Measurements from ENCODE around the gene TM4SF5.

DNA sequence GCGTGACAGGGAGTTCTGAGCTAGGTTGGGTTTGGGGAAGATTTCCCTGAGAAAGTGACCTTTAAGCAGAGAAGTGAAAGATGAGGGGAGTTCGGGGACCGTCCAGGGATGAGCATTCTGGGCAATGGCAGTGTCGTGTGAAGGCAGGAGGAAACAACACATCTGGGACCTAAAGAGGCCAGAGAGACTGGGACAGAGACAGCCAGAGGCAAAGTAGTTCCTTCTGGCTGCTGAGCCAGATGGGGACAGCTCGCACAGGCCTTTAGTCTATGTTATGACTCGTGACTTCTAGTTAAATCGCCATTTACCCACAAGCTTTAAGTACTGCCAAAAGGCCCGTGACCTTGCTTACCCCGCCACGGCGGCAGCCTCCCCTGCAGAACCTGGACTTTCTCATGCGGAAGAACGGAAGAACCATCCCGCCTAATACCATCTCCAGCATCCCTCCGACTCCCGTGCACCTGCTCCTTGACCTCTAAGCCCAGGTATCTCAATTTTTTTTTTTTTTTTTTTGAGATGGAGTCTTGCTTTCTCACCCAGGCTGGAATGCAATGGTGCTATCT lies 48.9 kb upstream of the TM4SF5 start:
- TF ChIP-seq HMGA2 (CRISPR knock-in tag; IDR thresholded peaks at IDR 0.05) = no peak
- no peak for TF ChIP-seq JUN (CRISPR knock-in tag; IDR thresholded peaks at IDR 0.05)
- no peak for TF ChIP-seq TCF7 (CRISPR knock-in tag; IDR thresholded peaks at IDR 0.05; ENCODE audit: low read depth)
- TF ChIP-seq SP1 (CRISPR knock-in tag; conservative IDR thresholded peaks at IDR 0.05) = no peak
- TF ChIP-seq, protein P1, sequence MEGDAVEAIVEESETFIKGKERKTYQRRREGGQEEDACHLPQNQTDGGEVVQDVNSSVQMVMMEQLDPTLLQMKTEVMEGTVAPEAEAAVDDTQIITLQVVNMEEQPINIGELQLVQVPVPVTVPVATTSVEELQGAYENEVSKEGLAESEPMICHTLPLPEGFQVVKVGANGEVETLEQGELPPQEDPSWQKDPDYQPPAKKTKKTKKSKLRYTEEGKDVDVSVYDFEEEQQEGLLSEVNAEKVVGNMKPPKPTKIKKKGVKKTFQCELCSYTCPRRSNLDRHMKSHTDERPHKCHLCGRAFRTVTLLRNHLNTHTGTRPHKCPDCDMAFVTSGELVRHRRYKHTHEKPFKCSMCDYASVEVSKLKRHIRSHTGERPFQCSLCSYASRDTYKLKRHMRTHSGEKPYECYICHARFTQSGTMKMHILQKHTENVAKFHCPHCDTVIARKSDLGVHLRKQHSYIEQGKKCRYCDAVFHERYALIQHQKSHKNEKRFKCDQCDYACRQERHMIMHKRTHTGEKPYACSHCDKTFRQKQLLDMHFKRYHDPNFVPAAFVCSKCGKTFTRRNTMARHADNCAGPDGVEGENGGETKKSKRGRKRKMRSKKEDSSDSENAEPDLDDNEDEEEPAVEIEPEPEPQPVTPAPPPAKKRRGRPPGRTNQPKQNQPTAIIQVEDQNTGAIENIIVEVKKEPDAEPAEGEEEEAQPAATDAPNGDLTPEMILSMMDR (IDR thresholded peaks at IDR 0.05) = no peak
- TF ChIP-seq, protein P2, sequence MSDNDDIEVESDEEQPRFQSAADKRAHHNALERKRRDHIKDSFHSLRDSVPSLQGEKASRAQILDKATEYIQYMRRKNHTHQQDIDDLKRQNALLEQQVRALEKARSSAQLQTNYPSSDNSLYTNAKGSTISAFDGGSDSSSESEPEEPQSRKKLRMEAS (CRISPR knock-in tag; IDR thresholded peaks at IDR 0.05) = no peak
- no peak for TF ChIP-seq ETV6 (CRISPR knock-in tag; IDR thresholded peaks at IDR 0.05)
- TF ChIP-seq ZNF317 (CRISPR knock-in tag; IDR thresholded peaks at IDR 0.05; ENCODE audit: borderline replicate concordance, low read depth) = no peak
- TF ChIP-seq, protein P3, sequence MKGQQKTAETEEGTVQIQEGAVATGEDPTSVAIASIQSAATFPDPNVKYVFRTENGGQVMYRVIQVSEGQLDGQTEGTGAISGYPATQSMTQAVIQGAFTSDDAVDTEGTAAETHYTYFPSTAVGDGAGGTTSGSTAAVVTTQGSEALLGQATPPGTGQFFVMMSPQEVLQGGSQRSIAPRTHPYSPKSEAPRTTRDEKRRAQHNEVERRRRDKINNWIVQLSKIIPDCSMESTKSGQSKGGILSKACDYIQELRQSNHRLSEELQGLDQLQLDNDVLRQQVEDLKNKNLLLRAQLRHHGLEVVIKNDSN (CRISPR knock-in tag; IDR thresholded peaks at IDR 0.05) = no peak
- TF ChIP-seq, protein P4, sequence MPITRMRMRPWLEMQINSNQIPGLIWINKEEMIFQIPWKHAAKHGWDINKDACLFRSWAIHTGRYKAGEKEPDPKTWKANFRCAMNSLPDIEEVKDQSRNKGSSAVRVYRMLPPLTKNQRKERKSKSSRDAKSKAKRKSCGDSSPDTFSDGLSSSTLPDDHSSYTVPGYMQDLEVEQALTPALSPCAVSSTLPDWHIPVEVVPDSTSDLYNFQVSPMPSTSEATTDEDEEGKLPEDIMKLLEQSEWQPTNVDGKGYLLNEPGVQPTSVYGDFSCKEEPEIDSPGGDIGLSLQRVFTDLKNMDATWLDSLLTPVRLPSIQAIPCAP (CRISPR knock-in tag; IDR thresholded peaks at IDR 0.05) = no peak
- no peak for TF ChIP-seq TP53 (CRISPR knock-in tag; IDR thresholded peaks at IDR 0.05)
- no peak for TF ChIP-seq NR1H2 (CRISPR knock-in tag; IDR thresholded peaks at IDR 0.05)
- TF ChIP-seq, protein P5, sequence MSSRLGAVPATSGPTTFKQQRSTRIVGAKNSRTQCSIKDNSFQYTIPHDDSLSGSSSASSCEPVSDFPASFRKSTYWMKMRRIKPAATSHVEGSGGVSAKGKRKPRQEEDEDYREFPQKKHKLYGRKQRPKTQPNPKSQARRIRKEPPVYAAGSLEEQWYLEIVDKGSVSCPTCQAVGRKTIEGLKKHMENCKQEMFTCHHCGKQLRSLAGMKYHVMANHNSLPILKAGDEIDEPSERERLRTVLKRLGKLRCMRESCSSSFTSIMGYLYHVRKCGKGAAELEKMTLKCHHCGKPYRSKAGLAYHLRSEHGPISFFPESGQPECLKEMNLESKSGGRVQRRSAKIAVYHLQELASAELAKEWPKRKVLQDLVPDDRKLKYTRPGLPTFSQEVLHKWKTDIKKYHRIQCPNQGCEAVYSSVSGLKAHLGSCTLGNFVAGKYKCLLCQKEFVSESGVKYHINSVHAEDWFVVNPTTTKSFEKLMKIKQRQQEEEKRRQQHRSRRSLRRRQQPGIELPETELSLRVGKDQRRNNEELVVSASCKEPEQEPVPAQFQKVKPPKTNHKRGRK (CRISPR knock-in tag; IDR thresholded peaks at IDR 0.05; ENCODE audit: borderline replicate concordance) = no peak

Measured in WTC11 (cell line).